GM19324 (cell line): ENCODE data around the gene GAREM2.

ENCODE experiments used
- ATAC-seq: cut with Tn5 transposase; IDR thresholded peaks from one replicate; pipeline ENCODE4 v1.9.1; 2021; ENCODE audit warnings: mild to moderate bottlenecking, moderate library complexity; ENCODE audit not compliant: unreplicated experiment, low FRiP score

GAREM2 gene

DNA sequence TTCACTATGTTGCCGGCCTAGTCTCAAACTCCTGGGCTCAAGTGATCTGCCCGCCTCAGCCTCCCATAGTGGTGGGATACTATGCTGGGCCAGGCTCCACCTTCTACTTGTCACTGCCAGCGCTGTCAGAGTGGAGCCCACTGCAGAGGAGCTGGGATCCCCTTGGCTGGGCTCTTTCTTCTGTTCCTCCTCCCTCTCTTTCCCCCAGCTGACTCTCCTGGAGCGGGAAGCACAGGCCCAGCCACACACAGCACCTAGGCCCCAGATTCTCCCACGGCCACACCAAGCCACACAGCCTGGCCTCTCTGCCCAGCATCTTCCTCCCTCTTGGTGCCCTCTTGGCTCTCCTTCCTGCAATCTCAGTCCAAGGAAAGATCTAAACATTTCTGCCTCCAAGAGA is 3.7 kb upstream of the GAREM2 start:
- ATAC-seq: no peak

DNA sequence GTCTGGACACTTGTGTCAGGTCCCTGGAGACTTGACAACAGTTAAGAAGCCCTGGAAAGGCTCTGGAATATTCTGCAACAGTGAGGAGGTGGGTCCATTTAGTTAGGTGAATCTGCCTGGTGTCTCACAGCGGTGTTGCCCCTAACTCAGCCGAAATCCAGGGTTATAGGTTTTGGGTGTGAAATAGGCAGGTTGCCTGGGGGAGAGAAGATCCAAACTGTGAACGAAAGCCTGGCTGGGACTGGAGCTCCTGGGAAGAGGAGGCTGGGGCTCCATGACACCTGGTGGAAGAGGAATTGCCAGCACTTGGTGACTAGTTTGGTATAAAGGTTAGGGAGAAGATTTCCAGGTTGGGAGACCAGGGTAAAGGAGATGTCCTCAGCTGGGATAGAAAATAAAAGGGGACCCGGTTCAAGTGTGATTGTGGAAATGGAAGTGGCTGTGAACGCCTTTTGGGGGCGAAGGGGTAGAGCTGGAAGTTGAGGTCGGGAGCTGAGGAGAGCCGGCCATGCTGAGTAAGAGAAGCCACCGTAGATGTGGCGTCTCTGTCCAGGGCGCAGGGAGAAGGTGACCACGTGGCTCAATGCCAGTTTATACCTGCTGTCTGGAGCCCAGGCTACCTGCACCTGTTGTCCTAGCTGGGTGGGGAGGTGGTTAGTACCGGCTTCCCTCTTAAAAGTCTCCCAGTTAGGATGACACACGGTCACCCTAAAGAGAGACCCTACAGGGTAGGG is 3.0 kb upstream of the GAREM2 start:
- ATAC-seq: no peak

DNA sequence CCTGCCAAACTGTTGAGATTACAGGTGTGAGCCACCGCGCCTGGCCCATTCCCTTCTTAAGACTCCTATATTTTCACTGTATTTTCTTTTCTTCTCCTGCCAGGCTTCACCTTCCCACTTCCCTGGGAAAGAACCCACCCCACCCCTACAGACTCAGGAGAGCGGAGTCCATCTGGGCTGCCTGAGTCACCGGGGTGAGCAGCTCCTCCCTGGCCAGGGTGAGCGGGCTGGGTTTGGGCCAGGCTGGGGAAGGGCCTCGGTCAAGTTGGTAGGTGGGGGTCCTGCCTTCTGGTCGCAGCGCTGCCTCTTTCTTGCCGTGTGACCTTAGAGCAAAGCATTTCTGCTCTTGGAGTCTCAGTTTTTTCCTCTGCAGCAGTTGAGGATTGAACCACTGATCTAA is 2.1 kb upstream of the GAREM2 start:
- ATAC-seq: no peak

DNA sequence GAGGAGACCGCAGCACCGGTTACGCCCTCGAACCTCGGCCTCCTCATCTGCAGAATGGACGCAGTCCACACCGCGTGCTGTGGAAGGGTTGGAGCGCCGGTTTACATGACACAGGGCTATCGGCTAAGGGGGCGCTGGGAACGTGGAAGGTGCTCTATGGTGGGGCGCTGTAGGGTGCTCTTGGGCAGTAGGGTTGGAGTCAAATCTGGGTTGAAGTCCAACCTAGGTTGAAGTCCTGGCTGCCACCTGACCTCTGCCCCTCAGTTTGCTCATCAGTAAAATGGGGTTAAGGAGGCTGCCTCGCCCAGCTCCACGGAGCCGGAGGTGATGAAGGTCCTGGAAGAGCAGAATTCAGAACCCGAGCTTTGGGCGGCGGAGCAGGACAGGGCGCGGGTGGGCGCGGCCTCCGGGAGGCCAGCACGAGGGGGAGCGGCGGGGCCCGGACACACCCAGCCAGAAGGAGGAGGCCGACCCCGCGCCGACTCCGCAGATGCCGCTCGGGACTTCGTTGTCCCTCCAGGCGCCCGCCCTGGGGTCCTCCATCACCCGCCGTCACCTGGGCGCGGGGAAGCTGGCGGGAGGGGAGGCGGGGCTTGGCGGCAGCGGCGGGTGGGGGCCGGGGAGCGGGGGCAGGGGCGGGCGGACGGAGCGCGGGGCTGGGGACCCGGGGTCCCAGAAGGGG is 558 bp upstream of the GAREM2 start:
- no peak for ATAC-seq

DNA sequence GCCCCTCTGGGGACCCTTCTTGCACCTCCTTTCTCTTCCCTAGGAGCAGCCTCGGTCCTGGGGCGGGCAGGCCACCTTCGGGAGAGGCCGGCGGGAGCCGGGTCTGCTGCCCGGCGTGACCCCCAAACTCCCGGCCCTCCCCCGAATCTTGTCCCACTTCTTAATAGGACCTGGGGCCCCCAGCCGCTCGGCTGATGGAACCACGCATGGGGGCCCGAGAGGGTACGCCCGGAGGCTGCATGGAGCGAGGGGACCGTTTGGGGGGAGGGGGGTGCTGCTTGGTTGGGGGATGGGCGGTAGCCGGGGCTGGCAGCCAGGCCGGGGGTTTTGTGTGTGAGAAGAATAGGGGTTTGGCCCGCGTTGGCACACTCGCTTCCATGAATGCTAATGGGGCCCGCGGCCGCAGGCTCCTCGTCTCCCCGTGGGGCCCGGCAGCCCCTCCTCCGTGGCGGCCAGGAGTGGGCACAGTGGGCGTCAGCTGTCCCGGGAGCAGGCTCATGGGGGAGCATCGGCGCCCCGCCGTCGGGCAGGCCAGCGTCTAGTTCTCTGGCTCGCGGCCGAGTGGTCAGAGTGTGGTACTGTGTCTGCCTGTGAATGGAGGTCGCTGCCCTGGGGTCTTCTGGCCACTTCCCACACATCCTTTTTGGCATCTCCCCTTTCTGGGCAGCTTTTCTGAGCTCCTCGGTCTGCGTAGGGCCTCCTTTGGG is 1.0 kb downstream of the GAREM2 start:
- no peak for ATAC-seq

DNA sequence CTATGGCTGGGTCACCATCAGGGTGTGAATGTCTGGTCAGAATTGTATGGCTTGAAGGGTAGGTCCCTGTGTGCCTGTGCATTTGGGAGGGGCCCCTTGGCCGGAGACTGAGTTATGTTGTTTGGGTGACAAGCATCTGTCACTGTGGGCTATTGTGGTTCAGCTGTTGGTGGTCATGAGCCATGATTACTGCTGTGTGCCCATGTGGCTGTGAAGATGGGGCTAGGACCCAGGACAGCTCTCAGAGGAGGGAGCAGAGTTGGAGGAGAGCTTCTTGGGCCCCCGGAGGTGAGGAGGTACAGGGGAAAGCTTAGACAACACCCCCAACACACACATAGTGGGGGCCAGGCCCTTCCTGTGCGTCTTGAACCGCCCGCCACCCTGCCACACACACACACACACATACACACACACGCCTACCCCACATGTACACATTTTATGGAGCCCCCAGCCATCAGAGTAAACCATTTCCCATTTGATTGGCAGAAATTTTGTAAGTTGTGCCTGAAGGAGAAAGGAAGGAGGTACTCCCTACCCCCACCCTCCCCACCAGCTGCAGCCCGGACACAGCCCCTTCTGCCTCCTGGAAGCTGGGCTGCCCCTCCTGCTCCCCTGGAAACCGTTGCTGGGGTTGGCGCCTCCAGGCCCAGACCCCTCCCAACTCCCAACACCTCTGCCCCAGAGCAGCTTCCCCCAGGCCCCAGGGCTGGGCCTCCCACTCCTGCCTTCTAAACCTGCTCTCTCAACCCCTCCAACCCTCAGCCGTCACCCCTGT is 2.0 kb downstream of the GAREM2 start:
- ATAC-seq: no peak

DNA sequence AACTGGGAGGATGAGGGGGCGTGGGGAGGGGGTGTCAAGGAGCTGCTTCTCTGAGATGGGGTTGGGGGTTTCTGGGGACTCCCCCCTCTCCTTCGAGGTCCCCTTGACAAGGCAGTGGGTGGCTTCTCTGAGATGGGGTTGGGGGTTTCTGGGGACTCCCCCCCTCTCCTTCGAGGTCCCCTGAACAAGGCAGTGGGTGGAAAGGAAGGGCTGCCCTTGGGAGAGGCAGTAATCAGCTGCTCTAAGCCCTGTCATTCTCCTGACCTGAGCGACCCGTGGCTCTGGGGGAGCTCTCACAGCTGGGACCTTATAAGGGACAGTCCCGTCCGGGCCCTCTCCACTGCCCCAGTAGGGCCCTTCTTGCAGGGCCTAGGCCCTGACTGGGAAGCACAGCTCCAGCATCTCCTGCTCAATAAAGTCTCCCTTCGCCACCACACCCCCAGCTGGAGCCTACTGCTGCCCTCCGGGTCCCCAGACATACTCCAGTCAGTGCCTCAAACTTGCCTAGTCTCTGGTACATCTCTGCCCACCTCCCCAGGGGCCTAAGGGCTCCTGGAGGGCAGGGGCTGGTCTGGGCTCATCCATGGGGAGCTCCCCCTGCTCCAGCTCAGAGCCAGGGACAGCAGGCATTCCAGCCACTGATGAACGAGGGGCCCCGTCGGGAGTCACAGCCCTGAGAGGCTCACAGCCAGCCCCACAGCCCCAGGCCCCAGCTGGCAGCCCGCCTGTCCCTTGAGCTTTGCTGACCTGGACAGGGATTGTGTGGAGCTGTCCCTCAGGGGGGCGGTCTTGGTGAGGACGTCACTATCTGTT is 2.8 kb downstream of the GAREM2 start:
- ATAC-seq: no peak

DNA sequence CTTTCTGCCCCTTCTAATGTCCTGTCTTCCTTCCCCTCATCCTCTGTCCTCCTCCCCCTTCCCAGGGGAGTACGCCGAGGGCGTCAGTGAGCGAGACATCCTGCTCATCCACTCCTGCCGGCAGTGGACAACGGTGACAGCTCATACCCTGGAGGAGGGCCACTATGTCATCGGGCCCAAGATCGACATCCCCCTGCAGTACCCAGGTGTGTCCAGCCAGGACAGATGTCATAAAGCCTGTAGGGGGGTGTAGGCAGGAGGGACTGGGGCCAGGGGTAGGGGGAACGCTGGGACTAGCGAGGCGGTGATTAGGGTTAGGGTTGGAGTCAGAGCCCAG is 3.4 kb downstream of the GAREM2 start:
- ATAC-seq: no peak

DNA sequence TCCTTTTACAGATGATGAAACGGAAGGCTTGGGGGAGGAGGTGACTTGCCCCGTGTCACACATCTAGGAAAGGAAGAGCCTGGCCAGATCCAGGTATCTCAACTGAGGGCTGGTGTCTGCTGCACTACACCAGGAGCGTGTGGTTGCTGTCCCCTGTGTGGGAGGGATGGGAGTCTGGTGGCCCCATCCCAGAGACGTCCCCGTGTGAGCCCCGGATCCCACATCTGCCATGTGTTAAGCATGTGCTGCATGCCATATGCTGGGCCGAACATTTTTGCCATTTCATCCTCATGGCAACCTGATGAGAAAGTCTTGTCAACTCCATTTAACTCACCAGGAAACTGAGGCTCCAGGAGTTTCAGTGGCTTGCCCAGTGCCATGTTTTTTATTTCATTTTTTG is 4.2 kb downstream of the GAREM2 start:
- no peak for ATAC-seq

DNA sequence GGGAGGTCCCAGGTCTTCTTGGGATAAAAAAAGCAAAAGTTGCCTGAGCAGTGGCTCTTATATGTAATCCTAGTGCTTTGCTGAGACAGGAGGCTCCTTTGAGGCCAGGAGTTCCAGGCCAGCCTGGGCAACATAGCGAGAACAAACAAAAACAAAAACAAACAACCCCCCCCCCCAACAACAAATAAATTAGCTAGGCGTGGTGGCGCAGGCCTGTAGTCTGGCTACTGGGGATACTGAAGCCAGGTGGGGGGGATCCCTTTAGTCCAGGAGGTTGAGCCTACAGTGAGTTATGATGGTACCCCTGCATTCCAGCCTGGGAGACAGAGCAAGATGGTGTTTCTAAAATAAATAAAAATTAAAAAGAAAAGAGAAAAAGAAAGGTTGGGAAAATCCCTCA is 5.4 kb downstream of the GAREM2 start:
- ATAC-seq: no peak

DNA sequence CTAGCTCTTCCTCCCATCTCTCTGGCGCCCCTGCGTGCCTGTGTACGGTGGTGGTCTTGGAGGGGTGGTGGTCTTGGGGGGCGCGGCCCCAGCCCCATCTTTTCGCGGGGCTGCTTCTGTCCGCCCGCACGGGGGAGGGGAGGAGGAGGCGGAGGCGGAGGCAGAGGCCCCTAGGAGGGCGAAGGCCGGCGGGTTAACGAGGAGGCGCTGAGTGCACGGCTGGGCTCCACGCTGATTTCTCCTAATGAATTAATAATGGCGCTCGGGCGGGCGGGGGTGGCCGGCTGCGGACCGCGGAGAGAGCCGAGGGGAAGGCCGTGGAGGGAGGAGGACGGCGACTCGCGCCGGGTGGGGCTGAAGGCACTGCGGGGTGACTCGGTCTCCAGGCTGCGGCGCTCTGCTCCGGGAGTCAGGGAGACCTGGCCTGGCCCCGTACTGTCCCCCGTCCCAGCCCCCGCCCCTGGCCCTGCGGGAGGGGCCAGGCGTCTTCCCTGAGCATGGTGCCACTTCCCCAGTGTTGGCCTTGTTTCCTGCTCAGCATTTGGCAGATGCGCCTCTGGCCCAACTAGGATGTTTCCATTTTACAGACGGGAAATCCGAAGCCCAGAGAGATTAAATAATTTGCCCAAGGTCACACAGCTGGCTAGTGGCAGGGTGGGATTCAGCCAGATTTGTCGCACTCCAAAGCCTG is 6.0 kb downstream of the GAREM2 start:
- no peak for ATAC-seq

DNA sequence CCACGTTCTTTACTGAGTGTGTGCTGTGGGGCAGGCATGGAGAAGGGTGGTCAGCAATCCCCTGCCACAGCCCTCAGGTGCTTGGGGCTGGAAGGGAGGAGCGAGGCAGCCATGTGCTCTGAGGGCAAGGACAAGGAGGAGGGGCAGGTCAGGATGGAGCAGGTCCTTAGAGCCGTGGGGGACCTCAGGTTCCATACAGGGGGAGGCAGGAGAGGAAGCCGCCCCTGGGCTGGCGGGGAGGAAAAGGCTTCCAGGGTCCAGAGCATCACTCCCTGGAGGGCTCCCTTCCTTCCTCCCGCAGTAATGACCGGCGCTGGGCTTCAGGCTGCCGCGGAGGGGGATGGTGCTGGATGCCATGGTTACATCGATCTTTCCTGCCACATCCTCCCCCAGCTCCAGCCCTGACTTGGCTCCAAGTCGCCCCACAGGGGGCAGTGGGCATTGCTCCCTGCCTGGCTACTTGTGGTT is 6.6 kb downstream of the GAREM2 start:
- no peak for ATAC-seq

DNA sequence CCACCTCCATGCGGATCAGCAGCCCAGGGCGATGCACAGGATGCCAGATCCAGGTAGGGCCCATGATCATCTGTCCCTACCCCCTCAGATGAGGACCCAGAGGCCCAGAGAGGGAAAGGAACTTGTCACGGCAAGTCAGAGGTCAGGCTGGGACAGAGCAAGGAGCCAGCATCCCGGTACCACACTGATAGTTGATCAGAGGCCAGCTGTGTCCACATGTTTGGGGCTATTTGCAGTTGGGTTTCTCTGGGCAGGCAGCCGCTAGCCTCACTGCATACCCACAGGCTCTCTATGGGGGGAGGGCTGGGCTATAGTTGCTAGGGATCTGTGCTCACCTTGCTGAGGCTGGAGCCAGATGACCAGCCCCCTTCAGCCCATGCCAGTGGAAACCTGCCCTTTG is 9.6 kb downstream of the GAREM2 start:
- no peak for ATAC-seq

DNA sequence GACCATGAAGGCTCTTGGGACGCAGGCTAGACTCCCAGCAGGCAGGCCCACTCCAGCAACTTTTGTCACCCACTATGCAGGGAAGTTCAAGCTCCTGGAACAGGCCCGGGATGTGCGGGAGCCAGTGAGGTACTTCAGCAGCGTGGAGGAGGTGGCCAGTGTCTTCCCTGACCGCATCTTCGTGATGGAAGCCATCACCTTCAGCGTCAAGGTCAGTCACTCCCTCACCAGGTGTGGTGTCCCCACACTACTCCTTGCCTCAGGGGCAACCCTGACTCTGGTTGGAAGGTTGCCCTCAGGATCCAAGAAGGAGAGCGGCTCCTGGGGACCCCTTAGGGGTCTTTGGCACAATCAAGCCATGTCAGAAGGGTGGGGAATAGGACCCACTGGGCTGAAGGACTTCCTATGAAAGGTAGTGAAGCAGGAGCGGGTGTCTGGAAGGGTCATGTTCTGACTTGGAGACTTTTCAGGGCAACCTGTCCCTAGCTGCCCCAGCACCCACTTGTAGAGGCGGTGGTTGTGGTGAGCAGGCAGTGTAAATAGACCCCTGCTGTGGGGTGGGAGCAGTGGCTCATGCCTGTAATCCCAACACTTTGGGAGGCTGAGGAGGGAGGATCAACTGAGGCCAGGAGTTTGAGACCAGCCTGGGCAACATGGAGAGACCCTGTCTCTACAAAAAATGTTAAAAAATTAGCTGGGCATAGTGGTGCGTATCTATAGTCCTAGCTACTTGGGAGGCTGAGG is 10.2 kb downstream of the GAREM2 start:
- ATAC-seq: no peak

DNA sequence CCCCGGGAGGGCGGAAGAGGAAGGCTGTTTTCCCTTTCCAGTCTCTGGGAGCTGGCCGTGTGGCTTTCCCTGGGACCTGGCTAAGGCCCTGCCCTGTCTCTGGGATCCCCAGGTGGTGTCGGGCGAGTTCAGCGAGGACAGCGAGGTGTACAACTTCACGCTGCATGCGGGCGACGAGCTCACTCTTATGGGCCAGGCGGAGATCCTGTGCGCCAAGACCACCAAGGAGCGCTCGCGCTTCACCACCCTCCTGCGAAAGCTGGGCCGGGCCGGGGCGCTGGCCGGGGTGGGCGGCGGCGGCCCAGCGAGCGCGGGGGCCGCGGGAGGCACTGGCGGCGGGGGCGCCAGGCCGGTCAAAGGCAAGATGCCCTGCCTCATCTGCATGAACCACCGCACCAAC is 11.2 kb downstream of the GAREM2 start:
- ATAC-seq: no peak

DNA sequence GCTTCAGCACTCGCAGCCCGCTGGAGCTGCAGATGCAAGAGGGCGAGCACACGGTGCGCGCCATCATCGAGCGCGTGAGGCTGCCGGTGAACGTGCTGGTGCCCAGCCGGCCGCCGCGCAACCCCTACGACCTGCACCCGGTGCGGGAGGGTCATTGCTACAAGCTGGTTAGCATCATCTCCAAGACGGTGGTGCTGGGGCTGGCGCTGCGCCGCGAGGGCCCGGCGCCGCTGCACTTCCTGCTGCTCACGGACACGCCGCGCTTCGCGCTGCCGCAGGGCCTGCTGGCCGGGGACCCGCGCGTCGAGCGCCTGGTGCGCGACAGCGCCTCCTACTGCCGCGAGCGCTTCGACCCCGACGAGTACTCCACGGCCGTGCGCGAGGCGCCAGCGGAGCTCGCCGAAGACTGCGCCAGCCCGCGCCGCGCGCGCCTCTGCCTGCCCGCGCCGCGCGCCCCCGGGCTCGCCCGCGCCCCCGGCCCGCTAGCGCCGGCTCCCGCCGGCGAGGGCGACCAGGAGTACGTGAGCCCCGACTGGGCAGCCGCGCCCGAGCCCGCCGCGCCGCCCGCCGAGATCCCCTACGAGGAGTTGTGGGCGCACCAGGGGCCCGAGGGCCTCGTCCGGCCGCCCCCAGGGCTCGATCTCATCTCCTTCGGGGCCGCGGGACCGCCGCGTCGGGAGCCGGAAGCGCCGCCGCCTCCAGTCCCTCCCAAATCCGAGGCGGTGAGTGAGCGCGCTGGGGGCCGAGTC is 11.8 kb downstream of the GAREM2 start:
- peak; percentile 33 for ATAC-seq

DNA sequence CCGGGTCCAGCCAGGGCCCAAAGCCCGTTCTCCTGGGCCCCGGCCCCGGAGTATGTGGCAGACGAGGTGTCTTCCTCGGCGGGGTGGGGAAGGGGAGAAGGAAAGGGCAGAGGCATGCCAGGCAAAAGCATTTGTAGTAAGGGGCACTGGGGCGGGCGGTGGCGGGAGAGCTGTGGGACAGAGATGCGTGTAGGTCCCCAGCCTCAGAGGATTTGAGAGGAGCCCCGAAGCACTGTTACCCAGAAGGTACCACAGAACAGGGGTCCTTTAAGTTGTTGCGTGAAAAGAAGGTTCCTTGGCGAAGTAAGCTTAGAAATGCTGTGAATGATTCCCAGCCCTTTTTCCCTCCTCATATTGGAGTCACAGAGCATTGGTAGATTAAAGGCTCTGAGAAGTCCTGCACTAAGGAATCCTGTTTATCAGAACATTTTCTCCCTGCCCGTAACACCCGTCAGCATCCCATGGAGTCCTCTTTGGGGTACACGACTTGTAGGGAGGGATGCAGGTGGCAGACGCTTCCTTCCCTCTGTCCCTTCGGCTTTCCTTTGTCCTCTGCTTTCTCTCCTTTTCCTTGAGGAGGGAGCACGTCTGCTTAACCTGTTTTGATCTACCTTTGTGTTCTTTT is 12.5 kb downstream of the GAREM2 start:
- ATAC-seq: no peak
